ENCODE measurements around the gene QKI. TPM values are rescaled to one million over a fixed set of nuclear protein-coding genes. Genes with fewer than 3 reads are reported as not detected.

Gene QKI
- total RNA-seq, 6 experiments from 2014 or later, result 47.6 to 80.8 (median 76.3) TPM

- Histone ChIP-seq H3K4me3 (no peak overlapping the region), H3K9me3 (no peaks in the 10 kb centered on the region), H3K27ac (no peak overlapping the region), H3K4me1 (peaks cover 0 to 60% (median 16%) of the 10 kb centered on the region in 4 donors), H3K27me3 (no peaks in the 10 kb centered on the region), H3K36me3 (no peaks in the 10 kb centered on the region)
- TF ChIP-seq CTCF (IDR thresholded peaks at IDR 0.05), result no peak
- no peak for TF ChIP-seq POLR2A (IDR thresholded peaks at IDR 0.05)
- intact Hi-C loops (cut with DNase I), result no loop called here
- ATAC-seq (peak; percentile 55 to 90 (median 68)), DNase-seq (no peak)
- WGBS (ENCODE audit: insufficient coverage, low coverage, low lambda C conversion rate, missing lambda C conversion rate), result 19% methylated on average over 4 of the region's 4 CpGs
These were observed 32.0 kb downstream of the QKI start for GRCh38 chr6:163446549-163446948.

- DNase-seq (no peak), ATAC-seq (peak in 2 of 4 donors; percentile 19 to 31)
- intact Hi-C loops (cut with DNase I), result no loop called here
- no peaks in the 10 kb centered on the region for H3K27me3 ChIP-seq
- no peak overlapping the region for H3K27ac ChIP-seq
- no peaks in the 10 kb centered on the region for H3K9me3 ChIP-seq
- no peak for TF ChIP-seq CTCF (IDR thresholded peaks at IDR 0.05)
- TF ChIP-seq POLR2A (IDR thresholded peaks at IDR 0.05), result no peak
- H3K4me1 ChIP-seq, result peaks cover 0 to 57% (median 17%) of the 10 kb centered on the region in 4 donors
- H3K4me3 ChIP-seq, result no peak overlapping the region
- H3K36me3 ChIP-seq, result no peaks in the 10 kb centered on the region
- WGBS (ENCODE audit: insufficient coverage, low coverage, low lambda C conversion rate, missing lambda C conversion rate), result 19% methylated on average over 1 of the region's 1 CpG
These were observed 34.6 kb downstream of the QKI start for GRCh38 chr6:163449076-163449475.

- no peak for DNase-seq
- TF ChIP-seq CTCF (IDR thresholded peaks at IDR 0.05) (no peak), POLR2A (IDR thresholded peaks at IDR 0.05) (no peak)
- intact Hi-C loops (cut with DNase I), result no loop called here
- no peak overlapping the region for H3K27ac ChIP-seq
- no peak overlapping the region for H3K4me3 ChIP-seq
- H3K36me3 ChIP-seq, result no peaks in the 10 kb centered on the region
- no peaks in the 10 kb centered on the region for H3K27me3 ChIP-seq
- no peaks in the 10 kb centered on the region for H3K9me3 ChIP-seq
- 91% methylated on average over 2 of the region's 2 CpGs for WGBS (ENCODE audit: insufficient coverage, low coverage, low lambda C conversion rate, missing lambda C conversion rate)
- no peak for ATAC-seq
- H3K4me1 ChIP-seq, result peaks cover 0 to 33% (median 5%) of the 10 kb centered on the region in 4 donors
These were observed 39.9 kb downstream of the QKI start for GRCh38 chr6:163454425-163454824.

GRCh38 chr6:163455552-163455951 is 41.0 kb downstream of the QKI start:
- DNase-seq (no peak), ATAC-seq (no peak)
- H3K4me1 ChIP-seq, result peaks cover 0 to 36% (median 5%) of the 10 kb centered on the region in 4 donors
- intact Hi-C loops (cut with DNase I), result no loop called here
- no peak for TF ChIP-seq POLR2A (IDR thresholded peaks at IDR 0.05)
- no peak for TF ChIP-seq CTCF (IDR thresholded peaks at IDR 0.05)
- no peak overlapping the region for H3K4me3 ChIP-seq
- H3K27me3 ChIP-seq, result no peaks in the 10 kb centered on the region
- no peaks in the 10 kb centered on the region for H3K9me3 ChIP-seq
- no peak overlapping the region for H3K27ac ChIP-seq
- H3K36me3 ChIP-seq, result no peaks in the 10 kb centered on the region

Measured in right lobe of liver (tissue), 6 donors.